Uterus (tissue), 4 donors: Measurements from ENCODE around the gene UNC5CL. TPM values are rescaled to one million over a fixed set of nuclear protein-coding genes. Genes with fewer than 3 reads are reported as not detected.

Source experiments
- DNase-seq, 2 donors: peaks; one replicate each; pipeline ENCODE4 v3.0.0-alpha.2; 2019 to 2020
- H3K27ac ChIP-seq, 2 donors: fragments of 200-600 bp; sonication (generic); 1 replicate in 1 of 2; 2 replicates in 1 of 2; pipeline ENCODE4 v1.5.1; 2016 to 2018
- H3K27me3 ChIP-seq, 2 donors: fragments of 200-600 bp; sonication (generic); one replicate each; pipeline ENCODE4 v1.5.1; 2018 to 2019; ENCODE audit warnings: control low read depth in 1 of 2
- H3K36me3 ChIP-seq, 2 donors: fragments of 200-600 bp; sonication (generic); one replicate each; pipeline ENCODE4 v1.5.1; 2019; ENCODE audit warnings: control low read depth in 1 of 2
- H3K4me1 ChIP-seq, 2 donors: fragments of 200-600 bp; sonication (generic); one replicate each; pipeline ENCODE4 v1.5.1; 2018 to 2019; ENCODE audit warnings: control low read depth in 1 of 2
- H3K4me3 ChIP-seq, 2 donors: fragments of 200-600 bp; sonication (generic); 1 replicate in 1 of 2; 2 replicates in 1 of 2; pipeline ENCODE4 v1.5.1; 2018 to 2019; ENCODE audit warnings: mild to moderate bottlenecking in 1 of 2
- H3K9me3 ChIP-seq, 2 donors: fragments of 200-600 bp; sonication (generic); one replicate each; pipeline ENCODE4 v1.5.1; 2019; ENCODE audit warnings: control low read depth in 1 of 2
- POLR2A ChIP-seq, 2 donors: fragments of 450-650 bp; IDR thresholded peaks; one replicate each; pipeline ENCODE4 v1.6.1; 2016; ENCODE audit warnings: antibody characterized with exemption in 2 of 2, mild to moderate bottlenecking in 1 of 2, moderate library complexity in 1 of 2
- intact Hi-C: fragments of 100-400 bp; cut with DNase I; formaldehyde crosslinking; loops from one replicate; pipeline ENCODE4 v1.15.1; 2023; ENCODE audit warnings: low total_unique reads
- total RNA-seq, 4 donors: library from RNA; depleted of rRNA in 3 of 4; stranded (reverse); fragments of >200 nt in 3 of 4; gene quantifications; one replicate each; pipeline versions ENCODE4 v1.1.0 to v1.2.4, GENCODE V29; 2014 to 2023
- TF ChIP-seq, protein P1 (sequence below), 4 experiments: fragments of 200-600 bp in 2 of 4; fragments of 450-650 bp in 2 of 4; sonication (generic) in 2 of 4; IDR thresholded peaks; one replicate each; pipeline ENCODE4 v1.5.1; 2016 to 2019; ENCODE audit warnings: antibody characterized with exemption in 4 of 4, mild to moderate bottlenecking in 2 of 4, moderate library complexity in 1 of 4
- donor health status: DM: yes; HTN: yes; CAD: no.

Gene UNC5CL
- total RNA-seq, 4 donors from 2014 or later: 0.26 to 1.4 (median 1.2) TPM; not detected in 1

DNA sequence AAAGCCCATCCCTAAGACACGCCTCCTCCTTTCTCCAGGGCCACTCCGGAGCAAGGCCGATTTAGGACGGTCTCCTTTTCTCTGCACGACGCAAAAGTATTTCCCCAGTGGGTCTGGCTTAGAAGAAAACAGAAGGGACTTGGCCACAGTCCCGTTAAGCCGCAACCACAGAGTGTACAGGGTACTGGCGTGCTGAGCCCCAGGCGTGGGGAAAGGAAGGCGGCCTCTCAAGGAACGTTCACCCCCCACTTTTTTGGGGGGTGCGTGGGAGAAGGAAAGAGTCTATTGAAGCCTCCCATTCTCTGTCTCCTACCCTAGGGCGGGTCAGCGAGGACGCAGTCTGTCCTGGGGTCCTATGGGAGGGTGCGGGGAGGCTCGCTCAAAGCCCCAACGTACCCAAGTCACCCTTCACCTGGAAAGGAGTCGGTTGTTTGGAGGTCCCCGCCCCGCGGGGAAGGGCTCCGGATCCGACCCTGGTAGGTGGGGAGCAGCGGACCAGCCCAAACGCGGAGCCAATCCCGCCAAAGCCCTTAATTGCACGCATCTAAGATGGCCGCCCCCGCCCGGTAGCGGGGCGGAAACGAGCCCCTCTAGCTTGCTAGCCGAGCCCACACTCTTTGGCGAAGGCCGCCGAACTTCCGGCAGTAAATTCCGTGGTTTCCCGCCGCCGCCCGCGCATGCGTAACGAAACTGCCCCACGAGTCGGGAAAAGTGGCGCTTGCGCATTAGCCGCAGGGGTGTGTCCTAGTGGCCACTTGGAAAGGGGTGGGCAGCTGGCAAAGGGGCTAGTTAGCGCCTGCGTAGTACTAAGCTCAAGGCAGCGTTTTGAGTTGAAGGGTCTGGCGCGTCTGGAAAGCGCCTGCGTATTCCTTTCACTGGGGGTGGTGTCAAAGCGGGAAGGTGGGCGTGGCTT is 33.2 kb upstream of the UNC5CL start, which contains the start of gene OARD1:
Gene OARD1 (minus strand): TSS at position 434 of the 913 bp plus-strand sequence. CDS start 722 bp downstream, outside the sequence.
- no peaks in the 10 kb centered on the region for H3K36me3 ChIP-seq
- peaks cover 0 to 12% of the 10 kb centered on the region in 2 donors for H3K4me1 ChIP-seq
- peak; percentile 100 for DNase-seq
- no peaks in the 10 kb centered on the region for H3K27me3 ChIP-seq
- intact Hi-C loops: no loop called here
- TF ChIP-seq, protein P1, sequence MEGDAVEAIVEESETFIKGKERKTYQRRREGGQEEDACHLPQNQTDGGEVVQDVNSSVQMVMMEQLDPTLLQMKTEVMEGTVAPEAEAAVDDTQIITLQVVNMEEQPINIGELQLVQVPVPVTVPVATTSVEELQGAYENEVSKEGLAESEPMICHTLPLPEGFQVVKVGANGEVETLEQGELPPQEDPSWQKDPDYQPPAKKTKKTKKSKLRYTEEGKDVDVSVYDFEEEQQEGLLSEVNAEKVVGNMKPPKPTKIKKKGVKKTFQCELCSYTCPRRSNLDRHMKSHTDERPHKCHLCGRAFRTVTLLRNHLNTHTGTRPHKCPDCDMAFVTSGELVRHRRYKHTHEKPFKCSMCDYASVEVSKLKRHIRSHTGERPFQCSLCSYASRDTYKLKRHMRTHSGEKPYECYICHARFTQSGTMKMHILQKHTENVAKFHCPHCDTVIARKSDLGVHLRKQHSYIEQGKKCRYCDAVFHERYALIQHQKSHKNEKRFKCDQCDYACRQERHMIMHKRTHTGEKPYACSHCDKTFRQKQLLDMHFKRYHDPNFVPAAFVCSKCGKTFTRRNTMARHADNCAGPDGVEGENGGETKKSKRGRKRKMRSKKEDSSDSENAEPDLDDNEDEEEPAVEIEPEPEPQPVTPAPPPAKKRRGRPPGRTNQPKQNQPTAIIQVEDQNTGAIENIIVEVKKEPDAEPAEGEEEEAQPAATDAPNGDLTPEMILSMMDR (IDR thresholded peaks at IDR 0.05): peak in 2 of 4 experiments; percentile 2 to 36
- peak in 1 of 2 donors; percentile 82 for TF ChIP-seq POLR2A (IDR thresholded peaks at IDR 0.05)
- H3K9me3 ChIP-seq: no peaks in the 10 kb centered on the region
- H3K4me3 ChIP-seq: peak within 1 kb of the TSS; percentile 68 to 94
- peak within 1 kb of the TSS; percentile 97 to 100 for H3K27ac ChIP-seq

DNA sequence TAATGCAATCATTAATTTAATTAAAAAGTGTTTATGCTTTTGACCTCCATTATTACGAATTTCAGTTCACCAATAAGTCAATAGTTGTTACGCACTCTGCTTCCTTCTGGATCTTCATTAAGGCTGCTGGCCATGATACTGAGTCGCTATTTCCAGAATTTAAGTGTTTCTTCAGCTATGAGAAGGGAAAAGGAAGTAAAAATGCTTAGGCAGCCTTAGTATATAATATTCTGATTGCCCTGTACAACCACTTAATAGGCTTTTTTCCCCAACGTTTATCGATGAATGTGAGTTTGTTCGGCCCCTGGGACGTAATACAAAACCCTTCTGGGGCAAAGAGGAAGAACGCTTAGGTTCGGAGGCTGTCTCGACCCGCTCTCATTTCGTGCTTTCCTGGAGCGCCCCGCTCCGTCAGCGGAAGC is 32.5 kb upstream of the UNC5CL start:
- Histone ChIP-seq H3K27me3 (no peaks in the 10 kb centered on the region), H3K36me3 (no peaks in the 10 kb centered on the region), H3K9me3 (no peaks in the 10 kb centered on the region), H3K4me1 (peaks cover 0 to 12% of the 10 kb centered on the region in 2 donors), H3K4me3 (peak overlapping the region; percentile 68 to 94), H3K27ac (peak overlapping the region; percentile 97 to 100)
- intact Hi-C loops: no loop called here
- TF ChIP-seq, protein P1 (IDR thresholded peaks at IDR 0.05): no peak
- TF ChIP-seq POLR2A (IDR thresholded peaks at IDR 0.05): peak in 1 of 2 donors; percentile 54
- DNase-seq: no peak

DNA sequence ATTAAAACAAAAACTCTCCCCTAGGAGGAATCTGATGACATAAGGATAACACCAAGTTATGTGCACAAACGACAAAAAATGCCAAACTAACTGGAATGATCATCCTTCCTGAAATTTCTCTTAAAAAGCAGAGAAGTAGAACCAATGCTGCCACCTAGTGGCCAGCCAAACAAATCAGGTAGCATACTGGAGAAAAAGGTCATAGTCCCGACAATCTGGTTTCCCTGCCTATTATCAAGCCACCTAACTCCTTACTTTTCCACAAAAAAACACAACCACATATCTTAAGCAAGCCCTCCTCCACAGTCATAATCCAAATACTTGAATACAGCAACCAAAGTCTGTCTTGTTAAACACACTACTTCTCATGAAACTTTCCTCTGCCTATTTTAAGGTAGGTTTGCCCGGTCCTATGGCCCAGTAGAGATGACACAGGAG is 27.9 kb upstream of the UNC5CL start:
- H3K9me3 ChIP-seq: no peaks in the 10 kb centered on the region
- peak; percentile 70 to 72 for DNase-seq
- peaks cover 0 to 12% of the 10 kb centered on the region in 2 donors for H3K4me1 ChIP-seq
- H3K27ac ChIP-seq: no peak overlapping the region
- H3K4me3 ChIP-seq: no peak overlapping the region
- intact Hi-C loops: no loop called here
- no peaks in the 10 kb centered on the region for H3K36me3 ChIP-seq
- TF ChIP-seq, protein P1 (IDR thresholded peaks at IDR 0.05): peak; percentile 69 to 83 (median 74)
- no peak for TF ChIP-seq POLR2A (IDR thresholded peaks at IDR 0.05)
- no peaks in the 10 kb centered on the region for H3K27me3 ChIP-seq

DNA sequence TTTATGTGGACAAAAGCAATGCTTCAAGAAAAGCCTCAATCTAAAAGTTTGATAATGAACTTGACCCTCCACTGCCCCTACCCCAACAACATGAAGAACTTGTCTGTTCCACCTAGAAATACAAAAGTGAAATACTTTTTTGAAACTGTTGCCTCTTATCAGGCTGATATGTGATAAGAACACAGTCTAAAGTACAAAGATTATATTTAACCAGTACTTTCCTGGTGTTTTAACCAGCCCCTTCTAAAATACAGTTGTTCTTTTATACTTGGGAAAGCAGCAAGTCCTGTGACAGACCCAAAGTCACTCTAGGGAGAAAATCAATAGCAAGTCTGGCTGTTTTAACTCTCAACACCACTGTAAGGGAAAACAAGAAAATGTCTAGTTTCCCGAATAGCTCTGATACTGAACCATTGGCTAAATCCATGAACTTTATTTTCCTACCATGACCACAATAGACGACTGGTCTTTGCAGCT is 26.6 kb upstream of the UNC5CL start:
- Histone ChIP-seq H3K4me1 (peaks cover 0 to 6% of the 10 kb centered on the region in 2 donors), H3K27ac (no peak overlapping the region), H3K27me3 (no peaks in the 10 kb centered on the region), H3K9me3 (no peaks in the 10 kb centered on the region), H3K36me3 (no peaks in the 10 kb centered on the region), H3K4me3 (no peak overlapping the region)
- intact Hi-C loops: no loop called here
- TF ChIP-seq, protein P1 (IDR thresholded peaks at IDR 0.05): no peak
- no peak for TF ChIP-seq POLR2A (IDR thresholded peaks at IDR 0.05)
- DNase-seq: no peak

DNA sequence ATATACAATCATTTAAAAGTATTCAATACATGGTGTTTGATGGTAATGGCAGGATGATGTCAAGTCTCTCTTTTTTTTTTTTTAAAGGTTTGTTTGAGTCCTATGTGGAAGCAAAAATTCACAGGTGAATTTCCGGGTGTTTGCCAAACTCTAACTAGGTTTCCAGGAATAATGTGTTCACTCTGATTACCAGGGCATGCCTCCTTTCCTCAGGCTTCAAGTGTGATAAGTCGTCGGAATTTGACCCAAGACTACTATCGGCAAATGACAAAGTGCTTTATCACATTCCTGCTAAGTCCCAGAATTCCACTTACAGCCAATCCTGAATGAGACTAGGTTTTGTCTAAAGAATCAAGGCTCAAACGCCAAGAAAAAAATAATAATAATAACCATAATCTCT is 25.8 kb upstream of the UNC5CL start:
- intact Hi-C loops: no loop called here
- Histone ChIP-seq H3K36me3 (no peaks in the 10 kb centered on the region), H3K4me3 (no peak overlapping the region), H3K27me3 (no peaks in the 10 kb centered on the region), H3K4me1 (no peaks in the 10 kb centered on the region), H3K9me3 (no peaks in the 10 kb centered on the region), H3K27ac (no peak overlapping the region)
- no peak for DNase-seq
- TF ChIP-seq, protein P1 (IDR thresholded peaks at IDR 0.05): no peak
- TF ChIP-seq POLR2A (IDR thresholded peaks at IDR 0.05): no peak
